Measurements from ENCODE around the gene TUBA1C. TPM values are rescaled to one million over a fixed set of nuclear protein-coding genes. Genes with fewer than 3 reads are reported as not detected.

TUBA1C gene
- total RNA-seq = 301 and 310 TPM in 2 replicates

DNA sequence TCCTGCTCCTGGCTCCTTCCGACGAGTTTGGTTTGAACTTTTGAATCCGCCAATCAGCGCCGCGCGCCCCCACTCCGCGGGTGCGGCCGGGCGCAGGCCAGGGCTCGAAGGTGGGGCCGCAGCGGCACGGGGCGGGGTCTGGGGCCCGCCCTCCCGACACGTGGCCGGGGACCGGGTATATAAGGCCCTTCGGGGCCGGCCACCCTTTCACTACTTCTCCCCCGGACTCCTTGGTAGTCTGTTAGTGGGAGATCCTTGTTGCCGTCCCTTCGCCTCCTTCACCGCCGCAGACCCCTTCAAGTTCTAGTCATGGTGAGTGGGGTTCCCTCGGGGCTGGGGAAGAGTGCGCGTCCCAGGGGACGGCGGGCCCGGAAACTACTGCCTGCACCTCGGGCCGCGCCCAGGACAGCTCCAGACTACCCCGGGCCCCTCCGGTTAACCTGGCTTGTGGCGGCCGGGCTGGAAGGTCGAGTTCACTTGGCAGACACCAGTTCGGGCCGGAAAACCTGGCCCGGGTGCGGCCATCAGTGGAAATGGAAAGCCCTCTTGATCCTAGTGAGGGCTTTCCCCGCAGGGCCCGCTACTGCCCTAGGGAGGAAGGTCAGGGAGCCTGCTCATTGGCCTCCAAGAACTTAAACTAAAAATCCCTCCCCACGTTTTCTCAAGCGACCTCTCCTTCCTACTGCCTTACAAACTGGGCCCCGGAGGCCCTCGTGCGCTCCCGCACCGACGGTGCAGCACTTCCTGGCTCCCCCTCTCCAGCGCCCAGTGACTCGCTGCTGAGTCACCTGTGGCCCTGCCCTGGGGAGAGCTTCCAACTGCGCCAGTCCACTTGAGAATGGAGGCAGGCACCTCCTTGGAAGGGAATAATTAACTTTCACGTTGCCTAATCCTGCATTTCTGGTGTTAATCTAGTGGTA, at the start of gene TUBA1C:
Gene TUBA1C, plus strand, starts transcription at position 210 of the 920 bp plus-strand sequence. Its CDS starts 100 bp downstream, at position 310.

DNA sequence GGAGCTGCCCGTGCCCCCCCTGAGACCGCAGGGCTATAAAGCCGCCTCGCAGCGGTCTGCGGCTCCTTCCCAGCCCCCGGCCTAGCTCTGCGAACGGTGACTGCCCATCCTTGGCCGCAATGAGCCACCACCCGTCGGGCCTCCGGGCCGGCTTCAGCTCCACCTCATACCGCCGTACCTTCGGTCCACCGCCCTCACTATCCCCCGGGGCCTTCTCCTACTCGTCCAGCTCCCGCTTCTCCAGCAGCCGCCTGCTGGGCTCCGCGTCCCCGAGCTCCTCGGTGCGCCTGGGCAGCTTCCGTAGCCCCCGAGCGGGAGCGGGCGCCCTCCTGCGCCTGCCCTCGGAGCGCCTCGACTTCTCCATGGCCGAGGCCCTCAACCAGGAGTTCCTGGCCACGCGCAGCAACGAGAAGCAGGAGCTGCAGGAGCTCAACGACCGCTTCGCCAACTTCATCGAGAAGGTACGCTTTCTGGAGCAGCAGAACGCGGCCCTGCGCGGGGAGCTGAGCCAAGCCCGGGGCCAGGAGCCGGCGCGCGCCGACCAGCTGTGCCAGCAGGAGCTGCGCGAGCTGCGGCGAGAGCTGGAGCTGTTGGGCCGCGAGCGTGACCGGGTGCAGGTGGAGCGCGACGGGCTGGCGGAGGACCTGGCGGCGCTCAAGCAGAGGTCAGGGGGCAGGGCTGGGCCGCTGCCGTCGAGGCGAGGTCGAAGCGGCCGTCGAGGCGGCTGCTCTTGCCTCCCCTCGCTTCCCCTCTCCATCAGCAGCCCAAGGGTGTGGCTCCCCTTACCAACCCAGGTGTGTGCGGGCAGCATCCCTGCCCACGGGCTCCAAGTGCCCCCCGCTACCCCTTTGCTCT, 30.4 kb downstream of the TUBA1C start, which contains the start of gene PRPH:
Gene PRPH, plus strand, starts transcription at position 66 of the 855 bp plus-strand sequence. Its CDS starts 54 bp downstream, at position 120.

DNA sequence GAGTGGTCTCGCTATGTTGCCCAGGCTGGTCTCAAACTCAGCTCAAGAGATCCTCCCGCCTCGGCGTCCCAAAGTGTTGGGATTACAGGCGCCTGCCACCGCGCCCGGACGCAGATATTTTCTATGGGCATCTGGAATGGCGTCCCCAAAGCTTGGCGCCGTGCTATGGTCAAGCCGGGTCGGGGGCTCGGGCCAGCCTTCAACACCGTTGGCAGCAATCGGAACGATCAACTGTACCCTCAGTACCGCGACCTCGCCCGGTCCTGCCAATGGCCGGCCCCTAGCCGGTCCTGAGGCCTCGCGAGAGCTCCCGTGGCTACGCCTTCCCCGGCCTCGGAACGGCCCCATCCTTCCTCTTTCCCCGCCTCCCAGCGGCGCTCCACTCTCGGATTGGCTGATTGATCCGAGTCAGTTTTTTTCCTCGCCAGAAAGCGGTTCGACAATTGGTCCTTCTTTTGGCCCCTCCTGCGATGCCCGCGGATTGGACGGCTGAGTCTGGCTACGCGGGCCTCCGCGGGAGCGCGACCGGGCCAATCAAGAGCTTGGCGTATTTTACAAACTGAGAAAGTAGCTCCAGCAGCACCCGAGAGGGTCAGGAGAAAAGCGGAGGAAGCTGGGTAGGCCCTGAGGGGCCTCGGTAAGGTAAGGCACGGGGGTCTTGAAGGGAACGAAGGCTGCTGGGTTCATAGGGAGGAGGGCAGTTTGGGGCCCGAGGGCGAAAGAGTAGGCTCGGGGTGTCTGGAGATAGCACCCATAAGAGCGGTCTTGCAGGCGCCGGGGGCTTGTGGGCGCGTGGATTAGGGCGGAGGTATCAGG, 58.0 kb downstream of the TUBA1C start, which contains the start of gene TROAP:
Gene TROAP, plus strand, starts transcription at position 548 of the 816 bp plus-strand sequence. CDS start 354 bp downstream, outside the sequence.

Other genes with a start within 250 kb of the TUBA1C start
- 59.8 and 69.1 TPM in 2 replicates for gene PRKAG1, start 246.3 kb upstream of the TUBA1C start, total RNA-seq
- gene KMT2D, start 204.3 kb upstream of the TUBA1C start, total RNA-seq = 22.0 and 24.3 TPM in 2 replicates
- gene RHEBL1, start 195.1 kb upstream of the TUBA1C start, total RNA-seq = 0.24 TPM in 1 of 2 replicates, not detected in the other
- under 0.01 TPM in 1 of 2 replicates, not detected in the other for gene DHH, start 170.3 kb upstream of the TUBA1C start, total RNA-seq
- gene LMBR1L, start 154.2 kb upstream of the TUBA1C start, total RNA-seq = 32.2 and 36.4 TPM in 2 replicates
- 247 and 684 TPM in 2 replicates for gene TUBA1B, start 133.7 kb upstream of the TUBA1C start, total RNA-seq
- gene TUBA1A, start 76.0 kb upstream of the TUBA1C start, total RNA-seq = 5.1 and 508 TPM in 2 replicates
- not detected in 2 replicates for gene PRPH, start 30.1 kb downstream of the TUBA1C start, total RNA-seq
- 1.5 and 1.7 TPM in 2 replicates for gene TROAP, start 58.2 kb downstream of the TUBA1C start, total RNA-seq
- gene C1QL4, start 72.1 kb downstream of the TUBA1C start, total RNA-seq = under 0.01 TPM in 1 of 2 replicates, not detected in the other
- under 0.01 and 0.72 TPM in 2 replicates for gene DNAJC22, start 81.8 kb downstream of the TUBA1C start, total RNA-seq
- 21.7 and 22.4 TPM in 2 replicates for gene SPATS2, start 102.4 kb downstream of the TUBA1C start, total RNA-seq

Measured in tracheal epithelial cell (primary cell).